GM19397 (cell line): ENCODE results near the gene GNPDA1.
"Not testable (repeated sequence)": the region's sequence is repeated elsewhere in the genome, so short reads cannot be mapped to it uniquely, and the experiment has no call there.

Experiments
- ATAC-seq: cut with Tn5 transposase; IDR thresholded peaks from one replicate; pipeline ENCODE4 v1.9.1; 2021; ENCODE audit warnings: mild to moderate bottlenecking, moderate library complexity; ENCODE audit not compliant: unreplicated experiment

The GNPDA1 gene

DNA sequence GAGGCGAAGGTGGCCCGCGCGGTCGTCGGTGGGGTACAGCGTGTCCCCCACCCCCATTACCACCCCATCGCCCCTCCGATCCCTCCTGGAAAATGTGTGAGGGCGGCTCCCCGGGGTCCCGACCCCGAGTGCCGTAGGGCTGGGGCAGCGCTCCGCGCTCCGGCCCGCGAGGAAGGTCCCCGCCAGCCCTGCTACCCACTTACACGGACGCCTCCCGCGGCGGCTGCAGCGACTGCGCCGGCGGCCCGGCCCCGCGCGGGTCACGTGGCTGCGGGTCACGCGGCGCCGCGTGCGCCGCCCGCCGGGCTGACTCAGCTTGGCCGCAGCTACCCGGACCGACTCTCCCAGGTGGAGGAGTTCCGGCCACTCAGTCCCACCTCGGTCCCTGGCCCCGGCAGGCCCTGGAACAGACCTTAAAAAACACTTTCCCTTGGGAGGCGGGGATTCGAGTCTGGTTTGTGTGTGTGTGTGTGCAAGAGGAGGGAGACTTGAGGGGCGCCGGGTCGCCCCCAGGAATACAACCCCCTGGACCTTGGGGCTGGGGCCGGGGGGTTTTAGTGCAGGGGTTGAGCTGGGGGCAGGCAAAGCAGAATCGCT, at the start of gene GNPDA1:
Gene GNPDA1, minus strand, starts transcription at position 236 of the 597 bp plus-strand sequence. CDS start 992 bp downstream, outside the sequence.
- peak; percentile 76 for ATAC-seq

DNA sequence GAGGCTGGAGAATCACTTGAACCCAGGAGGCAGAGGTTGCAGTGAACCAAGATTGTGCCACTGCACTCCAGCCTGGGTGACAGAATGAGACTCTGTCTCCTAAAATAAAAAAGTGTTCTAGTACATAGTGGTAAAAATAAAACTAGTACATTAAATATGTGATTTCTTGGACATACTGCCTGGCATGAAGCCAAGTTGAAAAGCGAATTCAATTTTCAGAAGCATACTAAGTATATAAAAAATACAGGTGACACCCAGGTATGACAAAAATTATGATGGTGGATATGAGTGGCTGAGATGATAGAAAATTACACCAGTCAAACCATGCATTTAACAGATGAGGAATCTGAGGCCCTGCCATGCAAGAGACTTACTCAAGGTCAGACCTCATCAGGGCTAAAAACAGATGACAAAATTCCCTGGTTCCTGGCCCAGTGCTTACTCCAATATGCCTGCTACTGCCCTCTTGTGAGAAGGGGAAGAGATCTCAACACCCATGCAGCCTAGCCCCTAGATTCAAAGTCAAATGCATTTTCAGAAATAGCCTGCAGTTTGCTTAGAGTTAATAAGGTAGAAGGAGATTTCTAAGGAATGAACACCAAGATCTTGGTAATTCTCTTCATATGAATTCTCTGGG, 46.6 kb upstream of the GNPDA1 start:
- no peak for ATAC-seq

DNA sequence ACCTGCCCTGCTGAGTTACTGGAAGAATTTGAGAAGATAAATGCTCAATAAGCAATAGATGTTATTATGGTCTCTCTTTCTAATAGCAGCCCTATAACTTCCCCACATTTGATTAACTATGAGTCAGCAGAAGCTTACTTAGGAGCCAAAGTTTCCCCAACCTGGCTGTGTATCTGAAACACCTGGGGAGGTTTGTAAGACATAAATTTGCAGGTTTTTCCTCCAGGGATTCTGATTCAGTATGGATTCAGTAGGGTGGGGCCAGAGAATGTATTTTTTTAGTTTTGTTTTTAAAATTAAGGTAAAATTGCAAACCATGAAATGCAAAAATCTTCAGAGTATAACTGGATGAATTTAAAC, 44.9 kb upstream of the GNPDA1 start:
- no peak for ATAC-seq

DNA sequence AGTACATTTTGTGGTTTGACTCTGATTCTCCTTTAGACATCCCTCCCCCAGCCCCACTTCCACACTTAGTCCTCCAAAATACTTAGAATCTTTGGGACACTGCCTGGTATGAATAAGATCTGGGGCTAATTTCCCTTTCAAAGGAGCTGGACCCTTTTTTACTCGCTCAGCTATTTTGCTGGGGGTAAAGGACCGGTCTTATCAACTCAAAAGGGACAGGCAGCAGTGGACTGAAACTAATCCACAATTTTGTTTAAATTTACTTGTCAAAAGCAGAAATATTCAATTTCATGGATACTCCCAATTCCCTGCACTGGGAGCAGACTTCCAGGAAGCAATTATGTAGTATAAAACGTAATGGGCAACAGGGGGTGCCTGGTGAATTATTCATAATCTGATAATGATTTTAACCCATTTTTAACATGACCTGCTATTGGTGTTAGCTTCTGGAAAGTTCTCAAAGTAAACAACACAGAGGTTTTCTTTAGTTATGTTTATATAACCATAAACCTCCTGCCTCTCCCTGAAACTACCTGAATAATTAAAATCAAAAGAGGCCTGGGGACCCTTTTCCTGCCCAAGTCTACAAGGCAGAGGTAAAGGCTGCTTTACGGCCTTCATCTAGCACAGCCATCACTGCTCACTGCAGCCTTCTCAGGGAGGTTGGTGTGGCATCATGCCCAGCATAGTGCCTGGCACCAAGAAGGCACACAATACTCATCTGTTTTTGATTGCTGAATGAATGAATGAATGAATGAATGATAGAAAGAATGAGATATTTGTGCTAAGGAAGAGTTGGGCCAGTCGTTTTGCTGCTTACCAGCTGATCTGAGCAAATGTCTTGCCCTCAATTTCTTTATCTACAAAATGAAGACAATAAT, 44.2 kb upstream of the GNPDA1 start:
- ATAC-seq: no peak

DNA sequence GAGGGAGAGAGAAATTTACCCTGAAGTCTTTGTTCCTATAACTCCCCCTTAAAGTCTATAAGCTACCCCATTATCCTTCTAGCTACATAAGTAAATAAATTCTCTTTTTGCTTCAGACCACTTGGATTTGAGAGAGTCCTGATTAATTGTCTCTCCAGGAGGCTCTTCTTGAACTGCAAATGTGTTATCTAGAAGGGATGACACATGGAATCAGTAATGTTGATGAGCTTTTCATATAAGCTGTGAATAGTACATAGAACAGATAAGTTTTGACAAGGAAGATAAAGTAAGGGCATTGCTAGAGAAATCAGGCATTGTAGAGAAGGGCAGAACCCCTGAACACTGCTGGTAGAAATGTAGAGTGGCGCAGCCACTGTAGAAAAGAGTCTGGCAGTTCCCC, 42.5 kb upstream of the GNPDA1 start:
- no peak for ATAC-seq

DNA sequence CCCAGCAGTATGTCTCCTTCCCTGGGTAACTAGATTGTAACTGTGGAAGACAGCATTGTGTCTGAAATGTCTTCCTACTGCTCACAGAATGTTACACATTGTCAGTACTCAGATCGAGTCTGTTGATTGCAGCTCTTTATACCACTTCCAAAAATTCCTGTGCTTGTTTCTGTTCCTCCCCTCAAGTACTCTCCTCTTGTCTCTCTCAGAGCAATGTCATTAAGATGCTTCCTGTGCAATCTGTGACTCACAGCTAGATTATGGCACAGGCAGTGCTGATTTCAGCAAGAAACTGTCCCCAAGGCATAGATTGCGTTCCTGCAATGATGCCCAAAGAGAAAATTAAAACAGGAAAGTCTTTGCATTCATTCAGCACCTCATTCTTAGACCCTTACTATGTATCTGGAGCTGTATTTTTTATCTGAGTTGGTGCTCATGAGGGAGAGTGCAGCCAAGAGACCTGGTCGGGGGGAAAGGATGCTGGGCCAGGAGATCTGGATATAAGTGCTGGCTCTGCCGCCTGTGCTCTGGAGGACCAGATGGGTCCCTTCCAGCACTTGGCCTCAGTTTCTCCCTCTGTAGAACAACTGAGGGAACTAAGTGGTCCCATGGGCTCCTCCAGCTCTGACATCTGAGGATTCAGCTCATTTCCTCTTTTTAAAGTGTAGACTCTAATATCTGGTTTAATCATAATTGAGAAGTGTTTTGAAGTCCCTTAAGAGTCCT, 40.8 kb upstream of the GNPDA1 start:
- ATAC-seq: no peak

DNA sequence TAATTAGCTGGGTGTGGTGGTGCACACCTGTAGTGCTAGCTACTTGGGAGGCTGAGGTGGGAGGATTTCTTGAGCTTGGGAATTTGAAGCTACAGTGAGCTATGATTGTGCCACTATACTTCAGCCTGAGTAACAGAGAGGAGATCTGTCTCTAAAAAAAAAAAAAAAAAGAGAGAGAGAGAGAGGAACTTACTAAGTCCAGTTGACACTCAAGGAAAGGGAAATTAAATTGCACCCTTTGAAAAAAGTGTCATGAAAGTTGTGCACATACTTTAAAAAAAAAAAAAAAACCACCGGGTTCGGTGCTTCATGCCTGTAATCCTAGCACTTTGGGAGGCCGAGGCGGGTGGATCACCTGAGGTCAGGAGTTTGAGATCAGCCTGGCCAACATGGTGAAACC, 39.2 kb upstream of the GNPDA1 start:
- not testable (repeated sequence) for ATAC-seq

DNA sequence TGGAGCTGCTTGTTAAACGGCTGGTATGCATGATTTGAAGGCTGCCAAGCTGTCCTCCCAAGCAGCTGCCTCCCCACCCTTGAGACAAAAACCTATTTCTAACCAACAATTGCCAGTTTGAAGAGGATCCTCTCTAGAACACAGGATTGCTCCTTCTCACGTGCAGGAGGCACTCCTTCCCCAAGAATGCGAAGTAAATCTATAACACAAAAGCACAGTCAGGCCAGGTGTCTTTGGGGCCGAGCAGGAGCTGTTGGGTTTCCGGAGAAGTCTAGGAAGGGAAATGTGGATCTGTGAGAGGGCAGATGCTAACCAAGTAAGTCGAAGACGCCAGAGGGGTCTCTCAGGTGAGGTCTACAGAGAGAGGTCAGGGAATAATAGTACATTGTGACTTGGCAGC, 35.4 kb upstream of the GNPDA1 start:
- no peak for ATAC-seq

DNA sequence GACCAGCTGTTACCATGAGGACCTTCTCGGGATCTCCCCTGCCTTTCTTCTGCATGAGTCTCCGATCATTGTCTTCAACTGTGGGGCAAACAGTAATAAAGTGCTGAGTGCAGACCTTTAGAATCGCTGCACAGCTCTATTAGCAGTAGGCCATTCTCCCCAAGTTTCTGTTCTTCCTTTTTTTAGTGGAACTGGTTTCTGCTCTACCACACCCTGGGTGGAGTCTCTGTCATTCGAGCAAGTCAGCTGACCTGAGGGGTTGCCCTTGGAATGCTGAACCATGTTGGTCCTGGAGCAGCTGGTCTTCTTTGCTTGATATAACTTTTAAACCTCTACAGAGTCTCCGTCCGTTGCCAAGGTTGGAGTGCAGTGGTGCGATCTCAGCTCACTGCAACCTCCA, 33.4 kb upstream of the GNPDA1 start:
- ATAC-seq: no peak

DNA sequence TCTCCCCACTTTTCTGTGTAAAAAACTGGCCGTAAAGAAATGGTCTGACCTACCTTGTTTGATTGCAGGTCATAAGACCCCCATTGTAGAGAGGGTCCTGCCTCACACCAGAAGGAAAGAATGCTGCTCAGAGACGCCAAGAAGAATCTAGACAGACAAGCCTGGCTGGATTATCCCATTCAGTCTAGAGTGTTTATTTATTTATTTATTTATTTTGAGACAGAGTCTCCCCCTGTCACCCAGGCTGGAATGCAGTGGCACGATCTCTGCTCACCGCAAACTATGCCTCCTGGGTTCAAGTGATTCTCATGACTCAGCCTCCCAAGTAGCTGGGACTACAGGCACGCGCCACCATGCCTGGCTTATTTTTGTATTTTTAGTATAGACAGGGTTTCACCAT, 28.1 kb upstream of the GNPDA1 start:
- ATAC-seq: not testable (repeated sequence)

DNA sequence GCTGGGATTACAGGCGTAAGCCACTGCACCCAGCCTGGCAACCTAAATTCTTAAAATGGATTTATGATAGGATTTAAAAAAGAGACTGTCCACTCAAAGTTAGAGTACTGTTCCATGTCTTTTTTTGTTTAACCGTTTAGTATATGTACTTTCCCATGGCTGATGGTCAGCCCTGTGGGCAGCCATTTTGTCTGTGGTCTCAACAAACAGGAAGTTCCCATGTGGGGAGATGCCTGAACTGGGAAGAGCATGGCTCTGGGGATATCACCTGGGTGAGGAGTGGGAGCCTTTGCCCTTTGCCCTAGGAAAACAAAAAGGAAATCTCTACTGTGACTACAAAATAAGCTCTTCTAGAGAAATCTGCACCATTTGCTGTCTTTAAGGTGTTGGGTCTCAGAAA, 27.5 kb upstream of the GNPDA1 start:
- ATAC-seq: no peak

DNA sequence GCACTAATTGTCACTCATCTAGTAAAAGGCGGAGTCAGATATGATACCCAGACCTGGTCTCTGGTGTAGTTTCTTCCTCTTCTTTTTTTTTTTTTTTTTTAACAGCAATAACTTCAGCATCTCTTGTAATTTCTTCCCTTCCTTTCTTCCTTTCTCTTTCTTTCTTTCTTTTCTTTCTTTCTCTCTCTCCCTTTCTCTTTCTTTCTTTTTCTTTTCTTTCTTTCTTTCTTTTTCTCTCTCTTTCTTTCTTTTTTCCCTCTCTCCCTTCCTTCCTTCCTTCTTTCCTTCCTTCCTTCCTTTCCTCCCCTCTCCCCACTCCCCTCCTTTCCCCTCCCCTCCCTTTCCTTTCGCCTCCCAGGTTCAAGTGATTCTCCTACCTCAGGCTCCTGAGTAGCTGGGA, 25.9 kb upstream of the GNPDA1 start:
- no peak for ATAC-seq

DNA sequence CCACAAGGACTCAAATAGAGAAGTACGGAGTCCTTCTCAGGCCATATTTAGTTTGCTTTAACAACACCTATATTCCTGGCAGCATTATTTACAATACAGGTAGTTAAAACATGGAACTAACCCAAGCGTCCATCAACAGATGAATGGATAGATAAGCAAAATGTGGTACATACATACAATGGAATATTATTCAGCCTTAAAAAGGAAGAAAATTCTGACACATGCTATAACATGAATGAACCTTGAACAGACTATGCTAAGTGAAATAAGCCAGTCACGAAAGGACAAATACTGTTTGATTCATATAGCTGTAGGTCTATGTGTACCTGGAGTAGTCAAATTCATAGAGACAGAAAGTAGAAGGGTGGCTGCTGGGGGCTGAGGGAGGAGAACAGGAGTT, 24.8 kb upstream of the GNPDA1 start:
- not testable (repeated sequence) for ATAC-seq

DNA sequence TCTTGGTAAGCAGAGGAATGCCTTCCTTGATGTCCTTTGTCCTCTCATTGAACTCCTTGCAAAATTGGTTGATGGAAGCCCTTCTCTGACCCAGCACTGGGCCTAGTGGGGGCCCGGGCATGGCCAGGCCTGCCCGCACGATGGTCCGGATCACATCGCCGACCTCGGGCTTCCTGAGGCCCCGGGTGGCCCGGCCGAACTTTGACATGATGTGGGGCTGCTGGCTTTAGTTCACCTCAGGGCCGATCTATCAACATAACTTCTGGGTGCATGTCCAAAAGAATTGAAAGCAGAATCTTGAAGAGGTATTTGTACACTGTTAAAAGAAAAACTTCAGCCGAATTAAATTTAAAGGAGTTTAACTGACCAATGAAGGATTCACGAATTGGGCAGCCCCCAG, 24.1 kb upstream of the GNPDA1 start:
- ATAC-seq: no peak

DNA sequence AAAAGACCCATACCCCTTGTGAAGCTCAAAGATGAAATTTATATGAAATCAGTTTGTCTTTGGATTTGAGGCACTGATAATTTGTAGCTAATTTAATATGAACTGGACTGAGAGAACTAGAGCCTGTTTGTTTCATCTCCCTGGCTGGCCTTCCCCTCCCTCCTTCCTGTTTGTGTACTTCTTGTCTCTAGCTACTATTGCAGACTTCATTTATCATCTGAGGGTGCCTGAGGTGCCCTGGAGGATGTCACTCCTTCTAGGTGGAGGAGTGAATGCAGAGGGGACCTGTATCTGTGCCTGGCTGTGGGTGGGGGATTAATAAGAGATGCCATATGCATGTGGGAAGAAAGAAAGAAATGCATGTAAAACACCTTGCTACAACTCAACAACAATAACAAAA, 22.2 kb upstream of the GNPDA1 start:
- ATAC-seq: no peak

DNA sequence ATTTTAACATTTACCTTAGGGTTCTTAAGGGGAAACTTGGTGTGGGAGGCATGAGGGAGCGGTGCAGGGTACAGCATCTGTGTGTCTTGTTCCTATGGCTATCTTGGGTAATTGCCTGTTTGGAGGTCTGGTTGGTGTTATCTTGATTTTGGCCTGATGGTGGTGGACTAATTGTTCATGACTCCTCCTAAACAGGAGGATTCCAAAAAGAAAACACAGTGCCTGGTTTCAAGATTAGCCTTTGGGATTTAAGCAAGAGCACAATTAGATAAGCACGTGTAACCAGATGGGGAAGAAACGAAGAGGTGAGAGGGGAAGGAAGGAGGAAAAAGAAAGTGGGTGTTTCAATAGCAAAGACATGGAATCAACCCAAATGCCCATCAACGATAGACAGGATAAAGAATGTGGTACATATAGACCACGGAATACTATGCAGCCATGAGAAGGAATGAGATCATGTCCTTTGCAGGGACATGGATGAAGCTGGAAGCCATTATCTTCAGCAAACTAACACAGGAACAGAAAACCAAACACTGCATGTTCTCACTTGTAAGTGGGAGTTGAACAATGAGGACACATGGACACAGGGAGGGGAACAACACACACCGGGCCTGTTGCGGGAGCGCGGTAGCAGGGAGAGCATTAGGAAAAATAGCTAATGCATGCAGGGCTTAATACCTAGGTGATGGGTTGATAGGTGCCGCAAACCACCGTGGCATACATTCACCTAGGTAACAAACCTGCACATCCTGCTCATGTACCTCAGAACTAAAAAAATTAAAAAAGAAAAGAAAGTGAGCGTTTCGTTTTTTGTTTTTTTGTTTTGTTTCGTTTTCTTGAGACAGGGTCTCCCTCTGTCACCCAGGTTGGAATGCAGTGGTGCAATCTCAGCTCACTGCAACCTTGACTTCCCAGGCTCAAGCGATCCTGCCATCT, 21.1 kb upstream of the GNPDA1 start:
- not testable (repeated sequence) for ATAC-seq

DNA sequence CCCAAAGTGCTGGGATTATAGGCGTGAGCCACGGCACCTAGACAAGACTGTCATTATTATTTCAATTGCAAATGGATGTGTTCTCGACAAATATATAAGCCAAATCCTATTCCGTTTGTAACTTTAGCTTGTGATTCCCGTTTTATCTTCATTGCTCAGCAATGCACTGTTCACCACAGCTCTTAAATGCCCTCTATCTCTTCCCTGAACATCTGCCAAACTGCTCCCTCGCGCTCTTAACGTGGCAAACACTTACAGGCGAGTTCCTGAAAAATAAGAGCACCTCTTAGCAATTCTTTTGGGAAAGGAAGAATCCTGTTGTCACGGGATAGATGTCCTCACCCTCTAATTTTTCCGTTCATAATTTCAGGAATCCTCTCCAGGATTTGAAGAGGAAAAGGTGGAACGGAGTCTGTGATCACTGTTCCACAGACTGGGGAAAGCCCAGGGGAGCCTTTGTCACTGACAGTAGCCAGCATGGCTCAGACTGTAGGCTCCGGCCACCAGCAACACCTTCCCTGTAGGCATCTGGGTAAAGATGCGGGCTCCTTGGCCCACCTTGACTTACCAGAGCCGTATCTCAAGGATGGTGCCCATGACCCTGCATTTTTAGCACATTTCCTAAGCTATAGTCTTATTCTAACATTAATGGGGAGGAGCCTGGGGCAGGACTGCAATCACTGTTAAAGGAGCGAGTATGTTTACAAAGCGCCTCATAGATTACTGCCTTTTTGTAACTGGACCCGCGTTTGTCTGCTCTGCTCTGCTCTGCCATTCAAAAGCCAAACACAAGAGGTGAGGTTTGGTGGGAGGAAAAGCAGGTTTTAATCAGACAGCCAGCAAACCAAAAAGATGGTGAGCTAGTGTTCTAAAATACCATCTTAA, 20.2 kb upstream of the GNPDA1 start:
- ATAC-seq: no peak

DNA sequence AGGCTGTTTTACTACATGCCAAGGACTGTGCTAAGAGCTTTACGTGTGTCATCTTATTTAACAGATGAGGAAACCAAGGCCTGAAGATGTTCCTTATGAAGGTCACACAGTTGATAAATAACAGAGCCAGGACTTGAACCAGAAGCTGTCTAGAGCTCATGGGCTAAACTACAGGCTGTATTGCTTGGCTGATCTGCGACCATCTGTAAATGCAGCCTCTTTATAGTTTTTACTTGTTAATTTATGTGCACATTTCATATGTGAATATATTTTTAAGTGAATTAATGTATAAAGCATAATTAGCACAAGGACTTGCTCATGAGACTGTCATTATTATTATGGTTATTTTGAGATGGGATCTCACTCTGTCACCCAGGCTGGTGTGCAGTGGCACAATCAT, 19.3 kb upstream of the GNPDA1 start:
- ATAC-seq: no peak

DNA sequence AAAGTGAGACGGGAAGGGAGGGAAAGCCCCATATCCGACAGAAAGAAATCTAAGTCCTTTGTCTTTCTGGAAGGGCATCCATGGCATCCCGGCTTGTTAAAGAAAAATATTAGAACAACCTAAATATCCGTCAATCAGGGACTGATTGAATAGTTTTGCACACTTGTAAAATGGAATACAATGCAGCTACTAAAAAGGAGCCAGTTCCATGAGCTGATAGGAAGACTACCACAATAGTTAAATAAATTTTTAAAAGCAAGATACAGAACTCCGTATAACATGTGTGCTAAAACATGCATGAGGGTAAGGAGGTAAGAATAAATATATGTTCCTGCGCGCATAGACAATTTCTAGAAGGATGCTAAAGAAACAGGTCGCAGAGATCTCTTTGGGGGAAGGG, 12.8 kb upstream of the GNPDA1 start:
- no peak for ATAC-seq
